ENCODE results near the gene KRTAP10-2.

- TF ChIP-seq ZNF610 (tag by site-specific recombination; IDR thresholded peaks at IDR 0.05; ENCODE audit: borderline replicate concordance) (no peak), ZNF350 (tag by site-specific recombination; IDR thresholded peaks at IDR 0.05) (no peak), GLI4 (tag by site-specific recombination; IDR thresholded peaks at IDR 0.05) (no peak), PATZ1 (tag by site-specific recombination; IDR thresholded peaks at IDR 0.05) (no peak), KLF9 (tag by site-specific recombination; IDR thresholded peaks at IDR 0.05; ENCODE audit: low read depth) (no peak), ZNF157 (tag by site-specific recombination; IDR thresholded peaks at IDR 0.05) (no peak)
Observed at GRCh38 chr21:44519346-44520325, 31.7 kb downstream of the KRTAP10-2 start.

Data from HEK293 (cell line).